ENCODE data around the gene SDE2. TPM values are rescaled to one million over a fixed set of nuclear protein-coding genes. Genes with fewer than 3 reads are reported as not detected.

Gene SDE2
- total RNA-seq, 4 donors from 2014 or later = 16.1 to 27.3 (median 23.6) TPM

DNA sequence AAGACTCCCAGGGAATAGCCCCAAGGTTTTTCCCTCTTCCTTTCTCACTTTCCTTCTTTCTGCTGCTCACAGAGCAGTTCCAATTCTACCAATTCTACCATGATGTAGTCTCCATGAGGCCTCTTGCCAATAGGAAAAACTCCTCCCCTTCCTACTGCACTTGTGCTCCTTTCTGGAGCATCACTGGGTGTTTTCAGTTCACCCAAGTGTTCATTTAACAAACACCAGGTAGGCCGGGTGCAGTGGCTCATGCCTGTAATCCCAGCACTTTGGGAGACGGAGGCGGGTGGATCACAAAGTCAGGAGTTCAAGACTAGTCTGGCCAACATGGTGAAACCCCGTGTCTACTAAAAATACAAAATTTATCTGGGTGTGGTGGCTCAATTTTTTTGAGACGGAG lies 36.8 kb upstream of the SDE2 start:
- TF ChIP-seq, protein P1, sequence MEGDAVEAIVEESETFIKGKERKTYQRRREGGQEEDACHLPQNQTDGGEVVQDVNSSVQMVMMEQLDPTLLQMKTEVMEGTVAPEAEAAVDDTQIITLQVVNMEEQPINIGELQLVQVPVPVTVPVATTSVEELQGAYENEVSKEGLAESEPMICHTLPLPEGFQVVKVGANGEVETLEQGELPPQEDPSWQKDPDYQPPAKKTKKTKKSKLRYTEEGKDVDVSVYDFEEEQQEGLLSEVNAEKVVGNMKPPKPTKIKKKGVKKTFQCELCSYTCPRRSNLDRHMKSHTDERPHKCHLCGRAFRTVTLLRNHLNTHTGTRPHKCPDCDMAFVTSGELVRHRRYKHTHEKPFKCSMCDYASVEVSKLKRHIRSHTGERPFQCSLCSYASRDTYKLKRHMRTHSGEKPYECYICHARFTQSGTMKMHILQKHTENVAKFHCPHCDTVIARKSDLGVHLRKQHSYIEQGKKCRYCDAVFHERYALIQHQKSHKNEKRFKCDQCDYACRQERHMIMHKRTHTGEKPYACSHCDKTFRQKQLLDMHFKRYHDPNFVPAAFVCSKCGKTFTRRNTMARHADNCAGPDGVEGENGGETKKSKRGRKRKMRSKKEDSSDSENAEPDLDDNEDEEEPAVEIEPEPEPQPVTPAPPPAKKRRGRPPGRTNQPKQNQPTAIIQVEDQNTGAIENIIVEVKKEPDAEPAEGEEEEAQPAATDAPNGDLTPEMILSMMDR (IDR thresholded peaks at IDR 0.05; ENCODE audit: low read depth) = no peak

DNA sequence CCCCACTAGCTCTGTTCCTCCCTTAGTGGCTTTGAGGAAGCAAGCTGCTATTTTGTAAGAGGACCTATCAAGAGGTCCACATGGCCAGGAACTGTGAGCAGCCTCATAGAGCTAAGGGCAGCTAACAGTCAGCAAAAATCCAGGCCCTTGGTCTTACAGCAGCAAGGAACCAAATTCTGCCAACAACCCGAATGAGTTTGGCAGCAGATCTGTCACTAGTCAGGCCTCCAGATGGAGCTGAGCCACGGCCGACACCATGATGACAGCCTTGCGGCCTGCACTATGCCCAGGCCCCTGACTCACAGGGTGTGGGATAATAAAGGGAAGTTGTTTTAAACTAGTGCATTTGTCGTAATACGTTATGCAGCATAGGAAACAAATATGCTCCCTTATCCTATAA lies 35.3 kb upstream of the SDE2 start:
- TF ChIP-seq, protein P1 (IDR thresholded peaks at IDR 0.05; ENCODE audit: low read depth) = no peak

DNA sequence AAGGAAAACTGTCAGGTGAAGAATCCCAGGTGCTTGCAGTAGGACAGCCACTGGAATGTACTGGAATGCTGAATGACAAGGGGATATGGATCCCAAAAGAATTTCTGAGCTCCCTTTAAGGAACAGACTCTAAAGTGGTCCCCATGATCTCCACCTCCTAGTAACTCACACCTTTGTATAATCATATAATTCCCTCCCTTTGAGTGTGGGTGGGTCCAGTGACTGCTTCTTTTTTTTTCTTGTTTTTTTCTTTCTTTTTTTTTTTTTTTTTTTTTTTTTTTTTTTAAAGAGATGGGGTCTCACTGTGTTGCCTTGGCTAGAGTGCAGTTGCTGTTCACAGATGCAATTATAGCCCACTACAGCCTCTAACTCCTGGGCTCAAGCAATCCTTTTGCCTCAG lies 34.8 kb upstream of the SDE2 start:
- TF ChIP-seq, protein P1 (IDR thresholded peaks at IDR 0.05; ENCODE audit: low read depth) = no peak

DNA sequence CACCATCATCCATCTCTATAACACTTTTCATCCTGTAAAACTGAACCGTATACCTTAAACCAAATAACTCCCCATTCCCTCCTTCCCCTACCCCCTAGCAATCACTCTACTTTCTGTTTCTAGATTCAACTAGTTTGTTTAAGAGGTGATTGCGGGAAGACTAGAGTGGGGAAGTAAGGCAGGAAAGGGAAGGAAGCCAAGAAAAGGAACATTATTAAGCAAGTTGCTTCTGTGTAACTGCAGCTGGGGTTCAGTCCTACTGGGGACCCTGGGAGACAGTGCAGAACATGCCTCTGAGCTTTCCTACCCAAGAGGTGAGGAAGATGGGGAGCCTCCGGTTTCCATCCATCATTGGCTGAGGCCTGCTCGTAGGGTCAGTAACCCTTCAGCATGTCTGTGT lies 34.4 kb upstream of the SDE2 start:
- TF ChIP-seq, protein P1 (IDR thresholded peaks at IDR 0.05; ENCODE audit: low read depth) = no peak

DNA sequence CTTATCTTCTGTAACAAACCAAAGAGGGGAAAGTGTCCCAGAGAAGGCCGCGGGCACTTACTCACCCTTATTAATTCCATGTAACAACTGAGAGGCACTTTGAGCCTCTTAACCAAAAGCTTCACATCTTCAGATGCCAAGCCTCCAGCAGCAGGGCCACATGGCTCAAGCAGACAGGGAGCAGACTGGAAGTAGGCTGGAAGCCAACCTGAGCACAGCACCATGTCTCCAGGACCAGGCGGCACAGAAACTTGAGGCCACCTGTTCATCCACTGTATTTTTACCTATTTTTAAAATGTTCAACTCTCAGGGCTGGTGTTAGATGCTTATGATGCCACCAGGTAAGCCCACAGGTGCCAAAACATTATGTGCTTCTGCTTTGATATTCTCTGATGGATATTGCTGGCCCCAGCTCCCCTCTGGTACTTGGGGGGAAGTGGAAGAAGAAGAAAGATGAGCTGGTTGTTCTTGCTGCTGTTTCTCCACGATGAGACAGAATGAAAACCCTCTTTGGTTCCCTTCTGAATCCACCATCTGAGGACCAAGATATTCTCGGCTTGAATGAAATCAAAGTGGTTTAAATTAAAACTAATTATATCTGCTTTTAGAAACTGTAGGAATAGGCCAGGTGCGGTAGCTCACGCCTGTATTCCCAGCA lies 30.6 kb upstream of the SDE2 start:
- TF ChIP-seq, protein P1 (IDR thresholded peaks at IDR 0.05; ENCODE audit: low read depth) = no peak

DNA sequence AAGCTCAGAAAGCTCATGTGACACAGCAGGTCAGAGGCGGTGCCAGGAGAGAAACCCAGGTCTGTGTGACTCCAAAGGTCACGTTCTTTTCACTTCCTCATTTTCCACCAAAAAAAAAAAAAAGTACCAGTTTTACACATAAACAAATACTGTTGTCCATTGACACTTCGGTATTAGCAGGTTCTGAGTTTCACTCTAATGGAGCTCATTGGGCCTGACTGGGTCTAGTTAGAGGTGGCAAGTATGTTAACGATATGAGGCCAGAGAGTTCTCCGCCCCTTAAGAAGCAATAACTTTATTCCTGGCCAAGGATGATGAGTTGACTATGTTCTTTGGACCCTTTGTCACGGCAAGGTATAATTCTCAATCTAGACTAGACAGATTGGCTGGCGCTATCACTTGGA lies 30.0 kb upstream of the SDE2 start:
- TF ChIP-seq, protein P1 (IDR thresholded peaks at IDR 0.05; ENCODE audit: low read depth) = no peak

DNA sequence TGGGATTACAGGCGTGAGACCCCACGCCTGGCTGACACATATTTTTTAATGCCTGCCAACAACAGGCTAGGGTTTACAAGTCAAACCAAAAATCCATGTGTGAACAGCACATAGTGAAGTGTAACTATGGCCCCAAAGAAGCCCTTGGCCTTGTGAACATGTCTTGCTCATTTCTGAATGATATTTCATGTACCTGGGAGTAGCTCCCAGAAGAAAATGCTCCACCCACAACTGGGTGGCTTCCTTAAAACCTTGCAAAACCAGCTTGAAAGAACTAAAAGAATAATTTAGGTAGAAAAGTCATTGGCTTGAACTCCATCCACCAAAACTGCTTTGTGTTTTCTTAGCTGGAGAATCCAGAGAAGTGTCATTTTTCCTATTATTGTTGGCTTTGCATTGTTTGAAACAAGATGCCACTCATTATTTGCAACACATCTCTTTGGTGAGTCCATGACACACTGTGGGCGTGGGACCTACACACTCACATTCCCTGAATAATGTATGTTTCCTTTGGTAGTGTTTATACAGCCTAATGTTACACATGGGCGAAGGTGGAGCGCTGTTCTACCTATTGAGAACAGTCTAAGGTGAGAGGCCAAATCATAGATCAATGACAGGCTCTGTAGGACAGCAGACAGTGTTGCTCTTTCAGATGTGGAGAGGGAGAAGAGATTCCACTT lies 28.5 kb upstream of the SDE2 start:
- TF ChIP-seq, protein P1 (IDR thresholded peaks at IDR 0.05; ENCODE audit: low read depth) = no peak
